Measurements from ENCODE around the gene TTYH3. TPM values are rescaled to one million over a fixed set of nuclear protein-coding genes. Genes with fewer than 3 reads are reported as not detected.
"Not testable (repeated sequence)": the region's sequence is repeated elsewhere in the genome, so short reads cannot be mapped to it uniquely, and the experiment has no call there.

The TTYH3 gene
- polyA plus RNA-seq, 1 experiment: 55.7 TPM

- no peak for DNase-seq (ENCODE audit: low read depth)
- H3K27me3 ChIP-seq (ENCODE audit: control insufficient read depth, insufficient read depth, low read length): no peaks in the 10 kb centered on the region
- H3K36me3 ChIP-seq (ENCODE audit: control insufficient read depth, insufficient read depth, low read length): no peaks in the 10 kb centered on the region
- CTCF ChIA-PET: interaction anchor here (1.1 to 3.9 kb wide), 3 partner anchors 12 to 18 kb away, joined by 3 to 19 read pairs (median 3); no protein-coding TSS in a partner anchor
- POLR2A ChIA-PET: no interaction called here
- no peak overlapping the region for H3K4me3 ChIP-seq (ENCODE audit: low read depth, low read length)
- TF ChIP-seq, protein P1, sequence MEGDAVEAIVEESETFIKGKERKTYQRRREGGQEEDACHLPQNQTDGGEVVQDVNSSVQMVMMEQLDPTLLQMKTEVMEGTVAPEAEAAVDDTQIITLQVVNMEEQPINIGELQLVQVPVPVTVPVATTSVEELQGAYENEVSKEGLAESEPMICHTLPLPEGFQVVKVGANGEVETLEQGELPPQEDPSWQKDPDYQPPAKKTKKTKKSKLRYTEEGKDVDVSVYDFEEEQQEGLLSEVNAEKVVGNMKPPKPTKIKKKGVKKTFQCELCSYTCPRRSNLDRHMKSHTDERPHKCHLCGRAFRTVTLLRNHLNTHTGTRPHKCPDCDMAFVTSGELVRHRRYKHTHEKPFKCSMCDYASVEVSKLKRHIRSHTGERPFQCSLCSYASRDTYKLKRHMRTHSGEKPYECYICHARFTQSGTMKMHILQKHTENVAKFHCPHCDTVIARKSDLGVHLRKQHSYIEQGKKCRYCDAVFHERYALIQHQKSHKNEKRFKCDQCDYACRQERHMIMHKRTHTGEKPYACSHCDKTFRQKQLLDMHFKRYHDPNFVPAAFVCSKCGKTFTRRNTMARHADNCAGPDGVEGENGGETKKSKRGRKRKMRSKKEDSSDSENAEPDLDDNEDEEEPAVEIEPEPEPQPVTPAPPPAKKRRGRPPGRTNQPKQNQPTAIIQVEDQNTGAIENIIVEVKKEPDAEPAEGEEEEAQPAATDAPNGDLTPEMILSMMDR (IDR thresholded peaks at IDR 0.05; ENCODE audit: insufficient read depth, low read depth, low read length): no peak
Measured at GRCh38 chr7:2692543-2692942, 60.8 kb downstream of the TTYH3 start.

- H3K27me3 ChIP-seq (ENCODE audit: control insufficient read depth, insufficient read depth, low read length); DNase-seq (ENCODE audit: low read depth); H3K4me3 ChIP-seq (ENCODE audit: low read depth, low read length); H3K36me3 ChIP-seq (ENCODE audit: control insufficient read depth, insufficient read depth, low read length): not testable (repeated sequence)
- POLR2A ChIA-PET: interaction anchor here (0.6 kb wide), 1 partner anchor 1823 kb away, joined by 3 read pairs; no protein-coding TSS in a partner anchor
- CTCF ChIA-PET: interaction anchor here (1.5 to 1.6 kb wide), 2 partner anchors 12 to 17 kb away, joined by 3 to 5 read pairs; no protein-coding TSS in a partner anchor
Measured at GRCh38 chr7:2693420-2694121, 61.8 kb downstream of the TTYH3 start.

DNA sequence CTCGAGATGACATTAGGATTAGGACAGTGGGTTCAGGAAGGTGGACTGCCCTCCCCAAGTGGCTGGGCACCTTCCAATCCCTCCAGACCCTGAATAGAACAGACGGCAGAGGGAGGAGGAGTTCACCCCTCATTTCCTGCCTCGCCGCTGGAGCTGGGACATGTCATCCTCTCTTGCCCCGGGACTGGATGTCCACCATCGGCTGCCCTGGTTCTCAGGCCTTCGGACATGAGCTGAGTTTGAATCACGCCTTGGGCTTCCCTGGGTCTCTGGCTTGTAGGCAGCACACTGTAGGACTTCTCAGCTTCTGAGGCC is 62.3 kb downstream of the TTYH3 start:
- CTCF ChIA-PET: interaction anchor here (0.7 to 1.5 kb wide), 2 partner anchors 13 to 81 kb away, joined by 5 read pairs; no protein-coding TSS in a partner anchor
- not testable (repeated sequence) for H3K27me3 ChIP-seq (ENCODE audit: control insufficient read depth, insufficient read depth, low read length); DNase-seq (ENCODE audit: low read depth); H3K4me3 ChIP-seq (ENCODE audit: low read depth, low read length); H3K36me3 ChIP-seq (ENCODE audit: control insufficient read depth, insufficient read depth, low read length)
- POLR2A ChIA-PET: interaction anchor here (0.6 kb wide), 1 partner anchor 1822 kb away, joined by 3 read pairs; no protein-coding TSS in a partner anchor

DNA sequence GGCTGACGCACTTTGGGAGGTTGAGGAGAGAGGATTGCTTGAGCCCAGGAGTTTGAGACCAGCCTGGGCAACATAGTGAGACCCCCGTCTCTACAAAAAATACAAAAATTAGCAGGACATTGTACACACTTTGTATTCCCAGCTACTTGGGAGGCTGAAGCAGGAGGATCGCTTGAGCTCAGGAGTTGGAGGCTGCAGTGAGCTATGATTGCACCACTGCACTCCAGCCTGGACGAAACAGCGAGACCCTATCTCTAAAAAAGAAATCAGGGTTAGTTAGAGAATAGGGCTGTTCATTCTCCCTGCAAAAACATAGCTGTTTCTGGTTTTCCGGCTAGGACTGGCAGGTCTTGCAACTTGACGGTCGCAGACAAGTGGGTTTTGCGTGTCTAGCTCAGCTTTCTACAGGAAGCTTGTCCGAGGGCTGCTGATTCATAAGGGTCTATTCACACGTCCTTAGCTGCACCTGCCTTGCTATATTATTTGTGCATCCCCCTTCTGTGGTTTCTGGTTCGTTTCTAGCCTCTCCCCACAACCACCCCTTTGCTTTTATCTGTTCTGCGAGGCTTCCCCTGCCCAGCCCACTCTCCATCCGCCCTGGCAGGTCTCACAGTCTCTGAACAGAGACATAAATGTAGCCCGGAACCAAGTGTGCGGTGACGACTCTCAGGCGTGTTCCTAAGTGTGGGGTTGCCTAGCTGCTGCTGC is 66.9 kb downstream of the TTYH3 start:
- H3K27me3 ChIP-seq (ENCODE audit: control insufficient read depth, insufficient read depth, low read length): no peaks in the 10 kb centered on the region
- no peaks in the 10 kb centered on the region for H3K36me3 ChIP-seq (ENCODE audit: control insufficient read depth, insufficient read depth, low read length)
- POLR2A ChIA-PET: no interaction called here
- CTCF ChIA-PET: interaction anchor here (1.3 to 1.5 kb wide), 2 partner anchors 9 to 12 kb away, joined by 5 to 6 read pairs; no protein-coding TSS in a partner anchor
- TF ChIP-seq, protein P1 (IDR thresholded peaks at IDR 0.05; ENCODE audit: insufficient read depth, low read depth, low read length): no peak
- no peak for DNase-seq (ENCODE audit: low read depth)
- H3K4me3 ChIP-seq (ENCODE audit: low read depth, low read length): no peak overlapping the region

DNA sequence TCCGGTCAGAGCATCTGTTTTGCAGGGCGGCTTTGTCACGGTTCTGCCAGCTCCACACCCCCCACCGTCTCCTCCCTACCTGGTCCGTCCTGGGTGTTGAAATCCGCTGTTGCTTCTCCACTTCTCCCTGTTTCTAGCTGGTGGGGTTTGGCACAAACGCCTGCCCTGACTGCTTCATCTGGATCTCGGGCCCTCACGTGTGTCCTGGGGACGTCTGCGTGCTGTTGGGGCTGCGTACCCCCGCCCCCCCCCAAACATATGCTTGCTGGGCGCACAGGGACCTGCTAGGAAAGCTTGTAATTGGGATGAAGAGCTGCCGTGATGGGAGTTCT is 67.5 kb downstream of the TTYH3 start:
- no peak for DNase-seq (ENCODE audit: low read depth)
- TF ChIP-seq, protein P1 (IDR thresholded peaks at IDR 0.05; ENCODE audit: insufficient read depth, low read depth, low read length): no peak
- POLR2A ChIA-PET: no interaction called here
- H3K27me3 ChIP-seq (ENCODE audit: control insufficient read depth, insufficient read depth, low read length): no peaks in the 10 kb centered on the region
- CTCF ChIA-PET: interaction anchor here (1.3 to 1.5 kb wide), 2 partner anchors 9 to 11 kb away, joined by 5 to 6 read pairs; no protein-coding TSS in a partner anchor
- H3K4me3 ChIP-seq (ENCODE audit: low read depth, low read length): no peak overlapping the region
- no peaks in the 10 kb centered on the region for H3K36me3 ChIP-seq (ENCODE audit: control insufficient read depth, insufficient read depth, low read length)

GRCh38 chr7:2700141-2700850 is 68.5 kb downstream of the TTYH3 start:
- CTCF ChIA-PET: interaction anchor here (0.6 kb wide), 1 partner anchor 19 kb away, joined by 3 read pairs; no protein-coding TSS in a partner anchor
- POLR2A ChIA-PET: no interaction called here
- H3K4me3 ChIP-seq (ENCODE audit: low read depth, low read length): no peak overlapping the region
- no peaks in the 10 kb centered on the region for H3K27me3 ChIP-seq (ENCODE audit: control insufficient read depth, insufficient read depth, low read length)
- no peaks in the 10 kb centered on the region for H3K36me3 ChIP-seq (ENCODE audit: control insufficient read depth, insufficient read depth, low read length)
- no peak for DNase-seq (ENCODE audit: low read depth)
- TF ChIP-seq, protein P1 (IDR thresholded peaks at IDR 0.05; ENCODE audit: insufficient read depth, low read depth, low read length): no peak
